ENCODE data around the gene CDC42.
A peak's percentile ranks its signal among the peaks of the same experiment; 100 is the strongest.

The CDC42 gene

GRCh38 chr1:22128392-22128791 lies 75.9 kb downstream of the CDC42 start:
- DNase-seq (ENCODE audit: low read depth, low spot score) = no peak

DNA sequence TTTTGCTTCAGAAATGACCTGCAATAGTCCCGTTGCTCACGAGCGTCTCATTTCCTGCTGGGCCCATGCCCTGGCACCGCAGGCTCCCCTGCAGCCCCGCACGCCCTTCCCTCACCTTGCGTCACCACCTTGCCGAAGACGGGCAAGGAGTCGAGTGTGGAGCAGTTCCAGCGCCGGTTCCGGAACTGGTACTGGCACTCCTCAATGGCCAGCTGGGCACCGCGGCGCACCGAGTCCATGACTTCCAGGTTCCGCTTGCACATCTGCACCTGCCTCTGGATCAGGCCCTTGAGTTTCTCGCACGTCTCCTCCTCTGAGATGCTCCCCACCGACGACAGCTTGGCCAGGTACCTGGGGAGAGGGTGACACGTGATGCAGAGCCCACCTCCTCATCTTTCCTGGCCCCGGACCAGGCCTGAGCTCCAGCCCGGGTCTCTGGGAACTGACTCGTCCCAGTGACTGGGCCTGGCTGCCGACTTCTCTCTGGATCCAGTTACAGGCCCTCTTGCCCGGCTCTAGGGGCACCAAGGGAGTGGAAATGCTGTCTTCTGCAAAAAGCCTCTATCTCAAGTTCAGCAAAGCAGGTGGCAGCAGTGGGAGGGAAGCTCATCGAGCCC lies 77.1 kb downstream of the CDC42 start:
- DNase-seq (ENCODE audit: low read depth, low spot score) = no peak

DNA sequence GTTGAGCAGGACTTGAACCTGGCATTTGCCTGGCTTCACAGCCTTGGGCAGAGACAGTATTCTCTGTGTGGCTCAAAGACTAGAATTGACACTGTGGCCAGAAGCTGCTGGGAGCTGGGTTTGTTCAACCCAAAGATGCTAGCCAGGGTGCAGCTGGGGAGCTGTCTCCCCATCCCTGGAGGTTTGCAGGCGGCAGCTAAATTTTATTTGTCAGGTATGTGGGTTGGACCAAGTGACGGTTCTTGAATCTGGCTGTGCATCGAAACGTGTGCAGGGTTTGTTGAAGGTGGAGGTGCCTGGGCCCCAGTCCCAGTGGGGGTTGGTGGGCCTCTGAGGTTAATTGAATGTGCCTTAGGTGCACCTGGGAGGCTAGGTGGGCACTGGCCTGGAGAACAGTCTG lies 78.6 kb downstream of the CDC42 start:
- DNase-seq (ENCODE audit: low read depth, low spot score) = no peak

DNA sequence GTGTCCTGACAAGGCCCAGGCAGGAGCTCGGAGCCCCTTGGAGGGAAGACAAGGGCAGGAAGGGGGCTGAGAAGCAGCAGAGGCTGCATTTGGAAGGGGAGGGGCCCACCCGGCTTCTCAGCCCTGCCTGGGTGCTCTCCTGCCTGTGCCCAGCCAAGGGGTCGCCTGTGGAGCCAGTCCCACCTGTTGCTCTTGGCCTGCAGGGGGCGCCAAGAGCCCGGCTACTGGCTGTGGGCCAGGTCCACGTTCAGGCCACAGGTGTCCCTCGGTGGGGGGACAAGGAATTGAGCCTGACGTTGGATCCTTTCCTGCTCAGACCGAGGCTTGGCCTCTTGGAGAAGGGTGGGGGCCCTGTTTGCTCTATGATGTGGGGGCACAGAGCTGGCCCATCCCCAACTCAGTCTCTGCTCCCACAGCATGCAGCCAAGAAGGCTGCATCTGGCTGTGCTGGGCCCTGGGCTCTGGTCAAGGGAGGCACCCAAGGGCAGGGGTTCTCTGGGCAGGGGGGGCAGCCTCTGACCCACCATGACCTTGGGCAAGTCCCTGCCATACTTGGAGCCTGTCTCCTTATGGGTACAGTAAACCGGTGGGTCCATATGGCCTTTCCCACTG lies 79.5 kb downstream of the CDC42 start:
- DNase-seq (ENCODE audit: low read depth, low spot score) = peak; percentile 22

- DNase-seq (ENCODE audit: low read depth, low spot score) = no peak
Observed at GRCh38 chr1:22132517-22133235, 80.2 kb downstream of the CDC42 start.

- no peak for DNase-seq (ENCODE audit: low read depth, low spot score)
Observed at GRCh38 chr1:22133247-22133930, 80.9 kb downstream of the CDC42 start.

- DNase-seq (ENCODE audit: low read depth, low spot score) = no peak
Observed at GRCh38 chr1:22133931-22134324, 81.4 kb downstream of the CDC42 start.

DNA sequence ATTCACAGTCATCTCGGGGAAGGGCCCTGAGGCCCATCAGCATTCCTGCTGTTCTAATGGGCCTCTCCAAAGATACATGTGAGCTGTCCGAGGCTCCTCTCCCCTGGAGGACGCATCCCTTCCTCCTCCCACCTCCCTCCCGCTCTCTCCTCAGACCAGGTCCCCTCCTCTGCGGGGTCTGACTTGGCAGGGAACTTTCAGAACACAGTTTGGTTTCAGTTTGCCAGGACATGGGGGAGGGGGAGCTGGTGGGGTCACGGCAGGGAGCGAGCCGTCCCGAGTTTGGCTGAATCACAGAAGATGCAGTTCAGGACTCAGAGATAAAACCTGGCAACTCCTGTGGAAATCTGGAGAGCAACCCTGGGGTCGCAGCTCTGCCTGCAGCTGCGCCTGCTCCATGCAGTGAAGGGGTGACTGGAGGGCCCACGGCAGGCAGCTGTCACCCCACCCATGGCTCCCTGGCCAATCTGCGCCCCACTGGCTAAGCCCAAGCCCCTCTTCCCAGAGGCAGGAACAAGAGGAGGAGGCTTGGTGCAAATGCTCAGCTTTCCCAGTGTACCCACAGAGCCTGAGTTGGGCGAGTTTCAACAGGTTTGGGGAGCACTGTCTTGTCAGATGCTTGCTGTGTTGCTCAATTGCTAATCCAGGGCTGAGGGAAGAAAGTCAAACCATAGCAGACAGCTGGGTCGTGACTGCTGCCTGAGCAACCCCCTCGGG lies 84.7 kb downstream of the CDC42 start:
- DNase-seq (ENCODE audit: low read depth, low spot score) = no peak

GRCh38 chr1:22139066-22139594 lies 86.6 kb downstream of the CDC42 start:
- no peak for DNase-seq (ENCODE audit: low read depth, low spot score)

GRCh38 chr1:22139817-22140216 lies 87.3 kb downstream of the CDC42 start:
- DNase-seq (ENCODE audit: low read depth, low spot score) = no peak
